WTC11 (cell line): Measurements from ENCODE around the gene SAP130. TPM values are rescaled to one million over a fixed set of nuclear protein-coding genes. Genes with fewer than 3 reads are reported as not detected.

Experiments used
- ATAC-seq: fragments of 200-7000 bp; cut with Tn5 transposase; 2 replicates; pipeline ENCODE4 v1.10.0; 2021; ENCODE audit warnings: mild to moderate bottlenecking, moderate library complexity
- CTCF ChIA-PET: fragments of 300-600 bp; sonication (Branson Sonifier 250); formaldehyde crosslinking; loops from one replicate; lab custom pipeline; 2021; ENCODE audit warnings: antibody characterized with exemption; lab: Charles Lee
- POLR2A ChIA-PET: fragments of 350-600 bp; sonication (Branson Sonifier 250); formaldehyde crosslinking; loops from one replicate; lab custom pipeline; 2021; ENCODE audit warnings: antibody characterized with exemption; lab: Charles Lee
- DNase-seq: peaks from one replicate; pipeline ENCODE4 v3.0.0; 2021; ENCODE audit warnings: low spot score
- H3K27ac Mint-ChIP-seq: 2 replicates; pipeline ENCODE4 v1.8.0; 2021; ENCODE audit warnings: mixed read lengths
- H3K27me3 Mint-ChIP-seq: 2 replicates; pipeline ENCODE4 v1.8.0; 2021; ENCODE audit warnings: low read depth, mild to moderate bottlenecking, moderate library complexity, mixed read lengths
- H3K36me3 Mint-ChIP-seq: 2 replicates; pipeline ENCODE4 v1.8.0; 2021; ENCODE audit warnings: mixed read lengths
- H3K4me1 Mint-ChIP-seq: 2 replicates; pipeline ENCODE4 v1.8.0; 2022; ENCODE audit warnings: mixed read lengths
- H3K4me3 Mint-ChIP-seq: 2 replicates; pipeline ENCODE4 v1.8.0; 2021; ENCODE audit warnings: mild to moderate bottlenecking, moderate library complexity, mixed read lengths
- H3K9me3 Mint-ChIP-seq: 2 replicates; pipeline ENCODE4 v1.8.0; 2021; ENCODE audit warnings: mixed read lengths
- CDX4 ChIP-seq: fragments of 250-450 bp; sonication (Bioruptor Pico); IDR thresholded peaks from 2 replicates; pipeline ENCODE4 v1.9.0; 2021; ENCODE audit warnings: moderate library complexity, mild to moderate bottlenecking, inconsistent platforms, borderline replicate concordance
- ESRRA ChIP-seq: sonication (generic); formaldehyde crosslinking; IDR thresholded peaks from 2 replicates; pipeline ENCODE4 v1.8.1; 2022; ENCODE audit warnings: mild to moderate bottlenecking, missing genetic modification reagents, borderline replicate concordance
- GRHL2 ChIP-seq: fragments of 250-450 bp; sonication (Bioruptor Pico); IDR thresholded peaks from 2 replicates; pipeline ENCODE4 v1.8.0; 2022; ENCODE audit warnings: mild to moderate bottlenecking, moderate library complexity; ENCODE audit not compliant: insufficient replicate concordance, severe bottlenecking
- JUN ChIP-seq: sonication (generic); formaldehyde crosslinking; IDR thresholded peaks from 2 replicates; pipeline ENCODE4 v1.8.0; 2023; ENCODE audit warnings: mild to moderate bottlenecking, missing genetic modification reagents
- MYBL2 ChIP-seq: sonication (generic); formaldehyde crosslinking; IDR thresholded peaks from 2 replicates; pipeline ENCODE4 v1.8.1; 2023; ENCODE audit warnings: mild to moderate bottlenecking, moderate library complexity, missing genetic modification reagents
- NFE2L1 ChIP-seq: sonication (generic); formaldehyde crosslinking; IDR thresholded peaks from 2 replicates; pipeline ENCODE4 v1.8.1; 2023; ENCODE audit warnings: missing genetic modification reagents
- NR3C1 ChIP-seq: sonication (generic); formaldehyde crosslinking; conservative IDR thresholded peaks from 2 replicates; pipeline ENCODE4 v1.8.1; 2023; ENCODE audit warnings: low read depth, mild to moderate bottlenecking, missing genetic modification reagents
- PRDM15 ChIP-seq: sonication (generic); formaldehyde crosslinking; IDR thresholded peaks from 2 replicates; pipeline ENCODE4 v1.8.0; 2022; ENCODE audit warnings: missing genetic modification reagents
- RORB ChIP-seq: fragments of 250-450 bp; sonication (Bioruptor Pico); IDR thresholded peaks from 2 replicates; pipeline ENCODE4 v1.9.0; 2021; ENCODE audit warnings: mild to moderate bottlenecking
- SP1 ChIP-seq: sonication (generic); formaldehyde crosslinking; conservative IDR thresholded peaks from 2 replicates; pipeline ENCODE4 v1.8.1; 2022; ENCODE audit warnings: missing genetic modification reagents
- TCF7 ChIP-seq: sonication (generic); formaldehyde crosslinking; IDR thresholded peaks from 2 replicates; pipeline ENCODE4 v1.8.0; 2022; ENCODE audit warnings: mild to moderate bottlenecking, low read depth, missing genetic modification reagents, moderate library complexity
- TEAD4 ChIP-seq: sonication (generic); formaldehyde crosslinking; IDR thresholded peaks from 2 replicates; pipeline ENCODE4 v1.8.0; 2022; ENCODE audit warnings: mild to moderate bottlenecking, missing genetic modification reagents
- TP53 ChIP-seq: sonication (generic); formaldehyde crosslinking; IDR thresholded peaks from 2 replicates; pipeline ENCODE4 v1.8.1; 2023; ENCODE audit warnings: mild to moderate bottlenecking, missing genetic modification reagents
- ZNF219 ChIP-seq: sonication (generic); formaldehyde crosslinking; IDR thresholded peaks from 2 replicates; pipeline ENCODE4 v1.8.0; 2023; ENCODE audit warnings: missing genetic modification reagents, mild to moderate bottlenecking, borderline replicate concordance
- ZNF423 ChIP-seq: fragments of 250-450 bp; sonication (Bioruptor Pico); IDR thresholded peaks from 2 replicates; pipeline ENCODE4 v2.1.2; 2022; ENCODE audit warnings: mild to moderate bottlenecking, moderate library complexity
- ZSCAN18 ChIP-seq: fragments of 250-450 bp; sonication (Bioruptor Pico); IDR thresholded peaks from 2 replicates; pipeline ENCODE4 v2.1.2; 2022; ENCODE audit warnings: mild to moderate bottlenecking, moderate library complexity
- total RNA-seq: library from RNA; stranded (reverse); gene quantifications from 3 replicates; pipeline ENCODE4 v1.2.3, GENCODE V29; 2021
- TF ChIP-seq, protein P1 (sequence below): sonication (generic); formaldehyde crosslinking; IDR thresholded peaks from 2 replicates; pipeline ENCODE4 v1.8.0; 2022; ENCODE audit warnings: mild to moderate bottlenecking, missing genetic modification reagents
- TF ChIP-seq, protein P2 (sequence below): sonication (generic); formaldehyde crosslinking; IDR thresholded peaks from 2 replicates; pipeline ENCODE4 v1.8.1; 2023; ENCODE audit warnings: mild to moderate bottlenecking, missing genetic modification reagents, moderate library complexity
- TF ChIP-seq, protein P3 (sequence below): sonication (generic); formaldehyde crosslinking; IDR thresholded peaks from 2 replicates; pipeline ENCODE4 v1.8.0; 2022; ENCODE audit warnings: mild to moderate bottlenecking, missing genetic modification reagents
- TF ChIP-seq, protein P4 (sequence below): sonication (generic); formaldehyde crosslinking; IDR thresholded peaks from 2 replicates; pipeline ENCODE4 v1.8.1; 2022; ENCODE audit warnings: mild to moderate bottlenecking, moderate library complexity, missing genetic modification reagents

SAP130 gene
- total RNA-seq, 1 experiment from 2014 or later: 45.6 TPM

- ChIA-PET CTCF (no interaction called here), POLR2A (interaction anchor here (0.6 kb wide), 1 partner anchor 39 kb away, joined by 5 read pairs; no protein-coding TSS in a partner anchor)
- Mint-ChIP-seq H3K9me3 (peaks cover 5% of the 10 kb centered on the region), H3K27ac (no peak overlapping the region), H3K36me3 (no peaks in the 10 kb centered on the region), H3K4me3 (no peak overlapping the region), H3K27me3 (peaks cover 7% of the 10 kb centered on the region; the same call in 1 of the 2 replicates), H3K4me1 (no peaks in the 10 kb centered on the region)
- no peak for ATAC-seq
- DNase-seq: no peak
- TF ChIP-seq, protein P1, sequence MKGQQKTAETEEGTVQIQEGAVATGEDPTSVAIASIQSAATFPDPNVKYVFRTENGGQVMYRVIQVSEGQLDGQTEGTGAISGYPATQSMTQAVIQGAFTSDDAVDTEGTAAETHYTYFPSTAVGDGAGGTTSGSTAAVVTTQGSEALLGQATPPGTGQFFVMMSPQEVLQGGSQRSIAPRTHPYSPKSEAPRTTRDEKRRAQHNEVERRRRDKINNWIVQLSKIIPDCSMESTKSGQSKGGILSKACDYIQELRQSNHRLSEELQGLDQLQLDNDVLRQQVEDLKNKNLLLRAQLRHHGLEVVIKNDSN: no peak
- TF ChIP-seq ZNF219: no peak
- TF ChIP-seq TEAD4 (CRISPR knock-in tag): no peak
- no peak for TF ChIP-seq SP1 (CRISPR knock-in tag)
- TF ChIP-seq, protein P2, sequence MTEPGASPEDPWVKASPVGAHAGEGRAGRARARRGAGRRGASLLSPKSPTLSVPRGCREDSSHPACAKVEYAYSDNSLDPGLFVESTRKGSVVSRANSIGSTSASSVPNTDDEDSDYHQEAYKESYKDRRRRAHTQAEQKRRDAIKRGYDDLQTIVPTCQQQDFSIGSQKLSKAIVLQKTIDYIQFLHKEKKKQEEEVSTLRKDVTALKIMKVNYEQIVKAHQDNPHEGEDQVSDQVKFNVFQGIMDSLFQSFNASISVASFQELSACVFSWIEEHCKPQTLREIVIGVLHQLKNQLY (CRISPR knock-in tag): no peak
- TF ChIP-seq TP53 (CRISPR knock-in tag): no peak
- no peak for TF ChIP-seq GRHL2
Measured at GRCh38 chr2:128076461-128077106, 48.7 kb upstream of the SAP130 start.

DNA sequence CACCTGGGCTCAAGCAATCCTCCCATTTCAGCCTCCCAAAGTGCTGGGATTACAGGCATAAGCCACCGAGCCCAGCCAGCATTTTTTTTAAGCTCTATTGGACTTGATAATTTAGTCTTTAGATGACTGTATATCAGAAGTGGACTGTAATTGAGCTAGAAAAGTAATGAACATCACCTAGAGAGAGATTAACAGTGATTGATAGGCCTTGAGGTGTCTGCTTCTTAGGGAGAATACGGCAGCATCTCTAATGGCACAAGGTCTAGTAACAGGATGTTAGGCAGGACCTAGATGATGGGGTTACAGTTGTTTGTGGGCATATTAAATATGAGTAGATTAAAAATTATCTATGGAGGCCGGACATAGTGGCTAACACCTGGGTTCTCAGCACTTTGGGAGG is 45.4 kb upstream of the SAP130 start:
- Mint-ChIP-seq H3K9me3 (peaks cover 5% of the 10 kb centered on the region), H3K4me3 (no peak overlapping the region), H3K4me1 (no peaks in the 10 kb centered on the region), H3K36me3 (no peaks in the 10 kb centered on the region), H3K27me3 (no peaks in the 10 kb centered on the region; the same call in 1 of the 2 replicates), H3K27ac (no peak overlapping the region)
- ChIA-PET CTCF (interaction anchor here (0.6 to 1.7 kb wide), 2 partner anchors 10 to 83 kb away, joined by 3 to 10 read pairs; no protein-coding TSS in a partner anchor), POLR2A (no interaction called here)
- TF ChIP-seq MYBL2 (CRISPR knock-in tag) (no peak), RORB (CRISPR knock-in tag) (no peak), ZNF423 (CRISPR knock-in tag) (no peak), ESRRA (CRISPR knock-in tag) (no peak), TCF7 (CRISPR knock-in tag) (no peak), PRDM15 (CRISPR knock-in tag) (no peak), ZSCAN18 (CRISPR knock-in tag) (no peak)
- DNase-seq (no peak), ATAC-seq (no peak)

DNA sequence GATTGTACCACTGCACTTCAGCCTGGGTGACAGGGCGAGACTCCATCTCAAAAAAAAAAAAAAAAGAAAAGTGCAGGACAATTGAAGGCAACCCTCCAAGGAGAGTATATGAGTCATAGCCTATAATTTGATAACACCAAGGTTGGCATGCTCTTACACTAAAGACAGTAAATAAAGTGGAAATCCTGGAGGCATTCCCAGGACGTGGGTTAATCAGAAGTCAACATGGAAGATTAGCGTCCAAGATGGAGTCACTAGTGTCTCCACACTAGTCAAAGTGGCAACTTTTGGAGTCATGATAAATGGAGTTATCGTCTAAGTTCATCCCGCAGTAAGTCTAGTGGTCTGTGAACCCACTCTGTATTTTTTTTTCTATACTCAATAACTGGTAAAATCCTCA is 41.9 kb upstream of the SAP130 start:
- no peak for ATAC-seq
- TF ChIP-seq, protein P3, sequence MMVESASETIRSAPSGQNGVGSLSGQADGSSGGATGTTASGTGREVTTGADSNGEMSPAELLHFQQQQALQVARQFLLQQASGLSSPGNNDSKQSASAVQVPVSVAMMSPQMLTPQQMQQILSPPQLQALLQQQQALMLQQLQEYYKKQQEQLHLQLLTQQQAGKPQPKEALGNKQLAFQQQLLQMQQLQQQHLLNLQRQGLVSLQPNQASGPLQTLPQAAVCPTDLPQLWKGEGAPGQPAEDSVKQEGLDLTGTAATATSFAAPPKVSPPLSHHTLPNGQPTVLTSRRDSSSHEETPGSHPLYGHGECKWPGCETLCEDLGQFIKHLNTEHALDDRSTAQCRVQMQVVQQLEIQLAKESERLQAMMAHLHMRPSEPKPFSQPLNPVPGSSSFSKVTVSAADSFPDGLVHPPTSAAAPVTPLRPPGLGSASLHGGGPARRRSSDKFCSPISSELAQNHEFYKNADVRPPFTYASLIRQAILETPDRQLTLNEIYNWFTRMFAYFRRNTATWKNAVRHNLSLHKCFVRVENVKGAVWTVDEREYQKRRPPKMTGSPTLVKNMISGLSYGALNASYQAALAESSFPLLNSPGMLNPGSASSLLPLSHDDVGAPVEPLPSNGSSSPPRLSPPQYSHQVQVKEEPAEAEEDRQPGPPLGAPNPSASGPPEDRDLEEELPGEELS (CRISPR knock-in tag): no peak
- TF ChIP-seq ZNF423 (CRISPR knock-in tag) (no peak), NR3C1 (CRISPR knock-in tag) (no peak), CDX4 (CRISPR knock-in tag) (no peak), JUN (no peak), NFE2L1 (CRISPR knock-in tag) (no peak)
- TF ChIP-seq, protein P4, sequence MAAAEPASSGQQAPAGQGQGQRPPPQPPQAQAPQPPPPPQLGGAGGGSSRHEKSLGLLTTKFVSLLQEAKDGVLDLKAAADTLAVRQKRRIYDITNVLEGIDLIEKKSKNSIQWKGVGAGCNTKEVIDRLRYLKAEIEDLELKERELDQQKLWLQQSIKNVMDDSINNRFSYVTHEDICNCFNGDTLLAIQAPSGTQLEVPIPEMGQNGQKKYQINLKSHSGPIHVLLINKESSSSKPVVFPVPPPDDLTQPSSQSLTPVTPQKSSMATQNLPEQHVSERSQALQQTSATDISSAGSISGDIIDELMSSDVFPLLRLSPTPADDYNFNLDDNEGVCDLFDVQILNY (CRISPR knock-in tag): no peak

More for the DNA sequence above, 41.9 kb upstream of the SAP130 start:
- Mint-ChIP-seq H3K27me3 (no peaks in the 10 kb centered on the region; the same call in 1 of the 2 replicates), H3K27ac (no peak overlapping the region), H3K4me1 (no peaks in the 10 kb centered on the region), H3K9me3 (no peaks in the 10 kb centered on the region), H3K4me3 (no peak overlapping the region), H3K36me3 (no peaks in the 10 kb centered on the region)
- no peak for DNase-seq
- POLR2A ChIA-PET: no interaction called here
- CTCF ChIA-PET: no interaction called here
